ENCODE results near the gene MYL9.

MYL9 gene

DNA sequence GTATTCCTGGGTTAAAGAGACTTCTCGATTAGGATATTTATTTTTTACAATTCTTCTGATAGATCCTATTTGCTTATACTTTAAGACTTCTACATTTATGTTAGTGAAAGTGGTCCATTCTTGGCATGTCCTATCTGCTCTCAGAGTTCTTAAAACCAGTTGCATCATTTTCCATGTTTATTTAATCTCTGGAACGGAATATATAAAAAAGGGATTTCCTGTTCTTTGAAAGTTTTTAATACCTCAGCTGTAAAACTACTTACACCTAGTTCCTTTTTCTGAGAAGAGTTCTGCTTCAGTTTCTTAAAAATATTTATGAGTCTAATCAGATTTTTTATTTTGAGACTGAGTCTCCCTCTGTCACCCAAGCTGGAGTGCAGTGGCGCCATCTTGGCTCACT, 18.0 kb upstream of the MYL9 start:
- no peak for DNase-seq
- TF ChIP-seq, protein P1, sequence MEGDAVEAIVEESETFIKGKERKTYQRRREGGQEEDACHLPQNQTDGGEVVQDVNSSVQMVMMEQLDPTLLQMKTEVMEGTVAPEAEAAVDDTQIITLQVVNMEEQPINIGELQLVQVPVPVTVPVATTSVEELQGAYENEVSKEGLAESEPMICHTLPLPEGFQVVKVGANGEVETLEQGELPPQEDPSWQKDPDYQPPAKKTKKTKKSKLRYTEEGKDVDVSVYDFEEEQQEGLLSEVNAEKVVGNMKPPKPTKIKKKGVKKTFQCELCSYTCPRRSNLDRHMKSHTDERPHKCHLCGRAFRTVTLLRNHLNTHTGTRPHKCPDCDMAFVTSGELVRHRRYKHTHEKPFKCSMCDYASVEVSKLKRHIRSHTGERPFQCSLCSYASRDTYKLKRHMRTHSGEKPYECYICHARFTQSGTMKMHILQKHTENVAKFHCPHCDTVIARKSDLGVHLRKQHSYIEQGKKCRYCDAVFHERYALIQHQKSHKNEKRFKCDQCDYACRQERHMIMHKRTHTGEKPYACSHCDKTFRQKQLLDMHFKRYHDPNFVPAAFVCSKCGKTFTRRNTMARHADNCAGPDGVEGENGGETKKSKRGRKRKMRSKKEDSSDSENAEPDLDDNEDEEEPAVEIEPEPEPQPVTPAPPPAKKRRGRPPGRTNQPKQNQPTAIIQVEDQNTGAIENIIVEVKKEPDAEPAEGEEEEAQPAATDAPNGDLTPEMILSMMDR (IDR thresholded peaks at IDR 0.05; ENCODE audit: low read depth, low read length) = no peak
- Histone ChIP-seq H3K27me3 (ENCODE audit: insufficient read depth, low read depth, severe bottlenecking) (no peaks in the 10 kb centered on the region), H3K9me3 (ENCODE audit: severe bottlenecking) (no peaks in the 10 kb centered on the region), H3K4me3 (ENCODE audit: low read depth, low read length) (no peak overlapping the region), H3K27ac (no peak overlapping the region), H3K36me3 (peaks cover 40% of the 10 kb centered on the region)

DNA sequence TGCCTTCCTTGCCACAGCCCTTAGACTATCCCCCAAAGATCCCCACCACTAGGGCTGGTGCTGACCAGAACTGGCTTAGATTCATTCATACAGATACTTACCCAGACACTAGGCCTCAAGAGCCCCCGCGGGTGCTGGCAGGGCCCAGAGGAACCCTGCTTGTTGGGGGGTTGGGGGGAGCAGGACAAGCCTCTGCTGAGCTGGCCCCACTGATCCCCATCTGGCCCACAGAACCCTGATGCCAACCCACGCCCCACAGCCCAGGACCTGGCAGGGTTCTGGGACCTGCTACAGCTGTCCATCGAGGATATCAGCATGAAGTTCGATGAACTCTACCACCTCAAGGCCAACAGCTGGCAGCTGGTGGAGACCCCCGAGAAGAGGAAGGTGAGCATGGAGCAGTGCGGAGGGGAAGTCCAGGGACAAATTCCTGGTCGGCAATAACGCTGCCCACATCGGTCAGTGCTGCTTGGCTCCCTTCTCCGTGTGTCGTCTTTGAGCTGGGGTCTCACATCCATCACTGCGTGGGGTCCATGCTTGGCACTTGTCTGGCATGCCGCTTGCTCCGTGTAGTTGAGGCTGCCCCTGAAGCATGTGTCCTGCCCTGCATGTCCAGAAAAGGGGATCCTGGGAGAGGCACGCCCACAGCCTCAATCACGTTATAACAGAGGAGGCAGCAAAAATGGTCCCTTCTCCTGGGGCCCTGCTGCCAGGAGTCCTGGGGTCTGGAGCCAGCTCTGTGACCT, 15.5 kb upstream of the MYL9 start:
- H3K27me3 ChIP-seq (ENCODE audit: insufficient read depth, low read depth, severe bottlenecking) = no peaks in the 10 kb centered on the region
- peaks cover 42% of the 10 kb centered on the region for H3K36me3 ChIP-seq
- H3K27ac ChIP-seq = no peak overlapping the region
- no peak overlapping the region for H3K4me3 ChIP-seq (ENCODE audit: low read depth, low read length)
- DNase-seq = no peak
- TF ChIP-seq, protein P1 (IDR thresholded peaks at IDR 0.05; ENCODE audit: low read depth, low read length) = no peak
- no peaks in the 10 kb centered on the region for H3K9me3 ChIP-seq (ENCODE audit: severe bottlenecking)

DNA sequence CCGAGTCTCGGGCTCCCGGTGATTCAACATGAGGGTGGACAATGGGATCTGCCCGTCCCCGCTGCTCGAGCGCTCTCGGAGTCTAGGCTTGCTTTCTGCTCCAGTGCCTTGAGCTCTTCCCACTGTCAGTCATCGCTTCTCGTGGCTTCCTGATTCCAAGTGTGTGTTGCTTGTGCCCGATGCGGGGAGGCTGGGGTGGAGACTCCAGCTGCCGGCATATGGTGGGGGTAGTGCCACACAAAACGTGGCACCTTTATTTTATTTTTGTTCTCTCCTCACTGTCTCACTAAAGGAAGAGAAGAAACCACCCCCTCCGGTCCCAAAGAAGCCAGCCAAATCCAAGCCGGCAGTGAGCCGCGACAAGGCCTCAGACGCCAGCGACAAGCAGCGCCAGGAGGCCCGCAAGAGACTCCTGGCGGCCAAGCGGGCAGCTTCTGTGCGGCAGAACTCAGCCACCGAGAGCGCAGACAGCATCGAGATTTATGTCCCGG, 14.8 kb upstream of the MYL9 start:
- H3K9me3 ChIP-seq (ENCODE audit: severe bottlenecking) = no peaks in the 10 kb centered on the region
- DNase-seq = no peak
- peaks cover 41% of the 10 kb centered on the region for H3K36me3 ChIP-seq
- TF ChIP-seq, protein P1 (IDR thresholded peaks at IDR 0.05; ENCODE audit: low read depth, low read length) = no peak
- no peak overlapping the region for H3K4me3 ChIP-seq (ENCODE audit: low read depth, low read length)
- H3K27me3 ChIP-seq (ENCODE audit: insufficient read depth, low read depth, severe bottlenecking) = no peaks in the 10 kb centered on the region
- no peak overlapping the region for H3K27ac ChIP-seq

DNA sequence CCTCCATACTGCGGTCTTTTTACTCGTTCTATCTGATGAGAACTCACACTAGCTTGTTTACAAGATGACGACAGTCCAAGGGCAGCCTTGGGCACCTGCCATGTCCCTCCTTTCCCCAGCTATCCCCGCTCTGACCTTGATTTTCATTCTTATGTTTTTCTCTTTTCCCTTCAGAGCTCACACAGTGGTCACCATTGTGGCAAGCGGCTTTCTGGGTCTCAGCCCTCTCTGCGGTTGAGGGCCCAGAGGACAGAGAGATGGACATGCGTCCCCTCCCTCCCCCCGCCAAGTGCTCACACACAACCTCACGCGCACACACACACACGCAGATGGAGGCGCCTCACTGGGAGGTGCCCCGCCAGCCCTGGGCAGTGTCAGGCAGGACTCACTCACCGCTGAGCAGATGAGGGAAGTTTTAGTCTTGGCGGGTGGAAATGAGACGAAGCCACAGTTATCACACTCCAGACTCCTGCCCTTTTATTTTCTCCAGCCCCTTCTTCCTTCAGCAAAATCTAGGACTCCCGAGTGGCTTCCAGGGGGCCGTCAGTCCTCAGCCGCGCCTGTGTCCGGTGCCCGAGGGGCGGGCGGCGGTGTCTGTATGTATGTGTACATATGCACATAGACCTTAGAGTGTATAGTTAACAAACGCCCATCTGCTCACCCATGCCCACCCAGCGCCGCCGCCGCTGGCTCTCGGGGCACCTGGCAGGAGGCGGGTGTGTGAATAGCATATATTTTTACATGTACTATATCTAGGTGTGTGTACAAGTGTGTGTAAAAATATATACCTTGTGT, 13.8 kb upstream of the MYL9 start:
- no peaks in the 10 kb centered on the region for H3K9me3 ChIP-seq (ENCODE audit: severe bottlenecking)
- TF ChIP-seq, protein P1 (IDR thresholded peaks at IDR 0.05; ENCODE audit: low read depth, low read length) = no peak
- peaks cover 38% of the 10 kb centered on the region for H3K36me3 ChIP-seq
- no peaks in the 10 kb centered on the region for H3K27me3 ChIP-seq (ENCODE audit: insufficient read depth, low read depth, severe bottlenecking)
- H3K27ac ChIP-seq = no peak overlapping the region
- no peak overlapping the region for H3K4me3 ChIP-seq (ENCODE audit: low read depth, low read length)
- no peak for DNase-seq

DNA sequence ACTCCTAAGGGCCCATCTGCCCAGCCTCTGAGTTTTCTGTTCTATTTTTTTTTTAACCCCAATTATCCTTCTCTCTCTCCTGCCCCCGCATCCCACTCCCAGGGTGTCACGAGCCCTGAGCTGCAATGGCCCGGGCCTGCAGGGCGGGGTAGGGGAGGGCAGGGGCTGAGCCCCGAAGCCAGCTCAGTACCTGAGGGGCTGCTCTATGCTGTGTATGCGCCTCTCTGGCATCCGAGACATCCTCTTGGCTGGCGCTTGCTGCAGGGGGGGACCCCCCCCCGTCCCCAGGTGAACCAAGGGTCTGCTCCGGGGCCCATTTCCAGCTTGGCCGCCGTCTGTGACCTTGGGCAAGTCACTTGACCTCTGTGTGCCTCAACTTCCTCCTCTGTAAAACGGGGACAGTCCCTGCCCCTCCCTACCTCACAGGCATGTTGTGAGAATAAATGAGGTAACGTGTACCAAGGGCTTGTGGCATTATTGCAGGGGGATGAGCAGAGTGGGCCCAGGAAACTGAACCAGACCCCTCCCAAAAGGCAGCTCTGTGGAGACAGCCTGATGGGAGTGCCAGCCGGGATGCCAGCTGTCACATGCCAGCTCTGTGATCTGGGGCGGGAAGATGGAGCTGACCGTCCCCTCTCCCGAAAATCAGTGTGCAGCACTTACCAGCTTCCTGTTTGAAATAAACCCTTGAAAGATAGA, 13.0 kb upstream of the MYL9 start:
- TF ChIP-seq, protein P1 (IDR thresholded peaks at IDR 0.05; ENCODE audit: low read depth, low read length) = no peak
- no peak overlapping the region for H3K4me3 ChIP-seq (ENCODE audit: low read depth, low read length)
- DNase-seq = no peak
- H3K36me3 ChIP-seq = peaks cover 38% of the 10 kb centered on the region
- H3K27me3 ChIP-seq (ENCODE audit: insufficient read depth, low read depth, severe bottlenecking) = no peaks in the 10 kb centered on the region
- H3K9me3 ChIP-seq (ENCODE audit: severe bottlenecking) = no peaks in the 10 kb centered on the region
- no peak overlapping the region for H3K27ac ChIP-seq

Data from WERI-Rb-1 (cell line).